ENCODE data around the gene RPRD1A.
A peak's percentile ranks its signal among the peaks of the same experiment; 100 is the strongest.

DNA sequence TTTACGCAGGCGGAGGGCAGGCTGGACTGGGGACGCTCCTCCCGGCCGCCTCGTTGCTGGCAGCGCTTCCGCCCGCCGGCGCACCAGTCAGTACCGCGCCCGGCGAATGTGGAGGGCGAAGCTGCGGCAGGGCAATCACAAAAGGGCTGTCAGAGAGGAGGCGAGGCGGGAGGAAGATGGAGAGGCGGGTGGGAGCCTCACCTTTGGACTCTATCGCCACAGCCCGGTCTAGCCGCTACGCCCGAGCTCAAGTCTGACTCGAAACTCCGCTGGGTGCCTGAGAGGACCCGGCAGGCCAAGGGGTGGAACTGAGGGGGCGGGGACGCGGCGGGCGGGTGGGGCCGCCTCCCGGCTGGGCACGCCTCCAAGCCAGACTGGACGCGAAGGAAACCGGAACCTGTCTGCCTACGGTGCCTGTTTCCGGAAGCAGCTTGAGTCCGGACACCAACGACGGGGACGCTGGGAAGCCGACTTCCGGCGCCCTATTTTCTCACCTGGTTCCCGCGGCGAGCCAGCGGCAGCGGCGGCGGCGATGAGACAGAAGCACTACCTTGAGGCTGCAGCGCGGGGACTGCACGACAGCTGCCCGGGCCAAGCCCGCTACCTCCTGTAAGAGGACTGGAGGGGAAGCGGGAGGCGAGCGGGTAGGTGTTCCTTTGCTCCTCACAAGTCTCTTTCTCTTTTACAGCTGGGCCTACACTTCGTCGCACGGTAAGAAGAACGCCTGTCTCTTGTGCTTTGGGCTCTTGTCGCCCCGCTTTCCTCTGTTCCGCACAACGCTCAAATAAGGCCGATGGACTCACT, 95.0 kb downstream of the RPRD1A start, which contains the start of gene RMP24:
- TF ChIP-seq, protein P1, sequence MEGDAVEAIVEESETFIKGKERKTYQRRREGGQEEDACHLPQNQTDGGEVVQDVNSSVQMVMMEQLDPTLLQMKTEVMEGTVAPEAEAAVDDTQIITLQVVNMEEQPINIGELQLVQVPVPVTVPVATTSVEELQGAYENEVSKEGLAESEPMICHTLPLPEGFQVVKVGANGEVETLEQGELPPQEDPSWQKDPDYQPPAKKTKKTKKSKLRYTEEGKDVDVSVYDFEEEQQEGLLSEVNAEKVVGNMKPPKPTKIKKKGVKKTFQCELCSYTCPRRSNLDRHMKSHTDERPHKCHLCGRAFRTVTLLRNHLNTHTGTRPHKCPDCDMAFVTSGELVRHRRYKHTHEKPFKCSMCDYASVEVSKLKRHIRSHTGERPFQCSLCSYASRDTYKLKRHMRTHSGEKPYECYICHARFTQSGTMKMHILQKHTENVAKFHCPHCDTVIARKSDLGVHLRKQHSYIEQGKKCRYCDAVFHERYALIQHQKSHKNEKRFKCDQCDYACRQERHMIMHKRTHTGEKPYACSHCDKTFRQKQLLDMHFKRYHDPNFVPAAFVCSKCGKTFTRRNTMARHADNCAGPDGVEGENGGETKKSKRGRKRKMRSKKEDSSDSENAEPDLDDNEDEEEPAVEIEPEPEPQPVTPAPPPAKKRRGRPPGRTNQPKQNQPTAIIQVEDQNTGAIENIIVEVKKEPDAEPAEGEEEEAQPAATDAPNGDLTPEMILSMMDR (IDR thresholded peaks at IDR 0.05; ENCODE audit: low read depth, low read length, missing input control): no peak
- TF ChIP-seq, protein P2, sequence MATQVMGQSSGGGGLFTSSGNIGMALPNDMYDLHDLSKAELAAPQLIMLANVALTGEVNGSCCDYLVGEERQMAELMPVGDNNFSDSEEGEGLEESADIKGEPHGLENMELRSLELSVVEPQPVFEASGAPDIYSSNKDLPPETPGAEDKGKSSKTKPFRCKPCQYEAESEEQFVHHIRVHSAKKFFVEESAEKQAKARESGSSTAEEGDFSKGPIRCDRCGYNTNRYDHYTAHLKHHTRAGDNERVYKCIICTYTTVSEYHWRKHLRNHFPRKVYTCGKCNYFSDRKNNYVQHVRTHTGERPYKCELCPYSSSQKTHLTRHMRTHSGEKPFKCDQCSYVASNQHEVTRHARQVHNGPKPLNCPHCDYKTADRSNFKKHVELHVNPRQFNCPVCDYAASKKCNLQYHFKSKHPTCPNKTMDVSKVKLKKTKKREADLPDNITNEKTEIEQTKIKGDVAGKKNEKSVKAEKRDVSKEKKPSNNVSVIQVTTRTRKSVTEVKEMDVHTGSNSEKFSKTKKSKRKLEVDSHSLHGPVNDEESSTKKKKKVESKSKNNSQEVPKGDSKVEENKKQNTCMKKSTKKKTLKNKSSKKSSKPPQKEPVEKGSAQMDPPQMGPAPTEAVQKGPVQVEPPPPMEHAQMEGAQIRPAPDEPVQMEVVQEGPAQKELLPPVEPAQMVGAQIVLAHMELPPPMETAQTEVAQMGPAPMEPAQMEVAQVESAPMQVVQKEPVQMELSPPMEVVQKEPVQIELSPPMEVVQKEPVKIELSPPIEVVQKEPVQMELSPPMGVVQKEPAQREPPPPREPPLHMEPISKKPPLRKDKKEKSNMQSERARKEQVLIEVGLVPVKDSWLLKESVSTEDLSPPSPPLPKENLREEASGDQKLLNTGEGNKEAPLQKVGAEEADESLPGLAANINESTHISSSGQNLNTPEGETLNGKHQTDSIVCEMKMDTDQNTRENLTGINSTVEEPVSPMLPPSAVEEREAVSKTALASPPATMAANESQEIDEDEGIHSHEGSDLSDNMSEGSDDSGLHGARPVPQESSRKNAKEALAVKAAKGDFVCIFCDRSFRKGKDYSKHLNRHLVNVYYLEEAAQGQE (IDR thresholded peaks at IDR 0.05): peak; percentile 84
- TF ChIP-seq NR2F2 (IDR thresholded peaks at IDR 0.05): no peak

Measured in liver (tissue), 3 donors.